ENCODE measurements around the gene XPR1. TPM values are rescaled to one million over a fixed set of nuclear protein-coding genes. Genes with fewer than 3 reads are reported as not detected.

XPR1 gene
- 46.2 TPM for polyA plus RNA-seq (ENCODE audit: insufficient read length)
- long read RNA-seq, donor 1, full-length matches to known transcripts = 6 of 6 reads
- long read RNA-seq, donor 1, partial matches to known transcripts = 0 of 6 reads
- long read RNA-seq, donor 1, other reads (novel, unspliced or antisense) = 0 of 6 reads
- long read RNA-seq, donor 2, full-length matches to known transcripts = 3 of 3 reads
- long read RNA-seq, donor 2, partial matches to known transcripts = 0 of 3 reads
- long read RNA-seq, donor 2, other reads (novel, unspliced or antisense) = 0 of 3 reads
- long read RNA-seq, donor 3, full-length matches to known transcripts = 6 of 12 reads
- long read RNA-seq, donor 3, partial matches to known transcripts = 6 of 12 reads
- long read RNA-seq, donor 3, other reads (novel, unspliced or antisense) = 0 of 12 reads
- long read RNA-seq, donor 4 = 0 reads
- long read RNA-seq, donor 5, full-length matches to known transcripts = 8 of 14 reads
- long read RNA-seq, donor 5, partial matches to known transcripts = 6 of 14 reads
- long read RNA-seq, donor 5, other reads (novel, unspliced or antisense) = 0 of 14 reads
- long read RNA-seq, donor 6, full-length matches to known transcripts = 4 of 4 reads
- long read RNA-seq, donor 6, partial matches to known transcripts = 0 of 4 reads
- long read RNA-seq, donor 6, other reads (novel, unspliced or antisense) = 0 of 4 reads
- long read RNA-seq, donor 7, full-length matches to known transcripts = 8 of 8 reads
- long read RNA-seq, donor 7, partial matches to known transcripts = 0 of 8 reads
- long read RNA-seq, donor 7, other reads (novel, unspliced or antisense) = 0 of 8 reads
- long read RNA-seq, donor 8, full-length matches to known transcripts = 4 of 4 reads
- long read RNA-seq, donor 8, partial matches to known transcripts = 0 of 4 reads
- long read RNA-seq, donor 8, other reads (novel, unspliced or antisense) = 0 of 4 reads

DNA sequence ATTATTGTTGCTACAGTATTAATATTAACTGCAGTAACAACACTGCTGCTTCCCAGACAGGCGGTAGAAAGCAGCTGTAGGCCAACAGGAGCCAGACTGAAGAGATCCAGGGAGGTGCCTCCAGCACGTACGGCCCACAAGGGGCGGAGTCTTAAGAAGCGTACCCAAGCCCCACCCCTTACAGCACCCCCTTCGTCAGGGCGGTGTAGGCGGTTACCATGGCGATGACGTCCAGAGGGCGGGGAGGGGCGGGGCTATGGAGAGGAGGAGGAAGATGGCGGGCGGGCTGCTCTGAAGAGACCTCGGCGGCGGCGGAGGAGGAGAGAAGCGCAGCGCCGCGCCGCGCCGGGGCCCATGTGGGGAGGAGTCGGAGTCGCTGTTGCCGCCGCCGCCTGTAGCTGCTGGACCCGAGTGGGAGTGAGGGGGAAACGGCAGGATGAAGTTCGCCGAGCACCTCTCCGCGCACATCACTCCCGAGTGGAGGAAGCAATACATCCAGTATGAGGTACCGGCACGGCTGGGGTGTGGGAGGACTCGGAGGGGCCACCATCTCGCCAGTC is at the start of gene XPR1:
XPR1 (plus strand) TSS at position 257 of the 560 bp plus-strand sequence; CDS start at position 437, 180 bp downstream.
- DNase-seq = peak; percentile 98

DNA sequence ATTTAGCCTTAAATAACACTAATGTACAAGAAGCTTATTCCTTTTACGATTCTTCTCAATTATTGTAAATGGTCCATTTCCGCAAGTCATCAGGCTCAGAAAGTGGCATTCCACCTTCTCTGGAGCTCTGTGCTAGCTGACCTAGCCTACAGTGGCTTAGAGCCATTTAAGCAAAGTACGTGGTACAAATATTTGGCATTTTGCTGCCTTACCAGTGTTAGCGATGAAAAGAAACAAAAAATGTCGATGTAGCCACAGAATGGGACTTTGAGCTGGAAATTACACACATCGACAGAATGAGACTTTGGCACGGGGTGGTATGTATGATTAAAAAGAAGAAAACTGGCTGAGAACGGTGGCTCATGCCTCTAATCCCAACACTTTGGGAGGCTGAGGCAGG is 47.0 kb upstream of the XPR1 start:
- no peak for DNase-seq

DNA sequence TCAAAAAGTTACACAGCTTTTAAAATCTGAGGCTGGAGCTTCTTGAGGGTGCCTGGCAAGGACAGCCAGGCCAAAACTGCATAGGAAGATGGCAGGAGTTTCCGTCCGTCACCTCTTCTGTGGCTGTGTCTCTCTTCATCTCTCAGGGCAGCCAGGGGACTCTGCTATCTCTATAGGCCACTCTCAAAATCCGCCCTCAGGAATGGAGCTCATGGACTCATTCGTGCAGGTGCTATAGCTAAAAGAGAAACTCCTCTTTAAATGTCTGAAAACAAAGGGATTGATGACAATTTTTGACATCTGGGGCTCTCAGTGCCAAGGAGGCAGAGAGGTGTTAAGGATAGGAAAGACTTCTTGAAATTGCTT is 45.8 kb upstream of the XPR1 start:
- no peak for DNase-seq

DNA sequence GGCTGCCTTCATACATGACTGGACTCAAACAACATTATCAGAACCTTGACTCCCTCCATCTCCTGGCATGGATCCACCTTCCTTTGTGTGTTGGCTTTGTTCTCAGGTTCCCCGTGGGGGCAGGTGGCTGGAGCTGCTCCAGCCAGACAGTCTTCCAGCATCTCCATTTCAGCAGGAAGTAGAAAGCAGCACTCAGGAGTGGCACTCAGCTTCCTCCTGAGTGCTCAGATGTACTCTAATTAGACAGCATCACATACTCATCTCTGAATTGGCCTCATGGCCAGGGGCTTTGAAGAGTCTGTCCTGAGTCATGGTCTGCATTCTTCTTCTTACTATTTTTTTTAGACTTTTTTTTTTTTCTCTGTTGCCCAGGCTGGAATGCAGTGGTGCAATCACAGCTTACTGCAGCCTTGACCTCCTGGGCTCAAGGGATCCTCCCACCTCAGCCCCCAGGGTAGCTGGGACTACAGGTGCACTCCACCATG is 45.1 kb upstream of the XPR1 start:
- peak; percentile 32 for DNase-seq

DNA sequence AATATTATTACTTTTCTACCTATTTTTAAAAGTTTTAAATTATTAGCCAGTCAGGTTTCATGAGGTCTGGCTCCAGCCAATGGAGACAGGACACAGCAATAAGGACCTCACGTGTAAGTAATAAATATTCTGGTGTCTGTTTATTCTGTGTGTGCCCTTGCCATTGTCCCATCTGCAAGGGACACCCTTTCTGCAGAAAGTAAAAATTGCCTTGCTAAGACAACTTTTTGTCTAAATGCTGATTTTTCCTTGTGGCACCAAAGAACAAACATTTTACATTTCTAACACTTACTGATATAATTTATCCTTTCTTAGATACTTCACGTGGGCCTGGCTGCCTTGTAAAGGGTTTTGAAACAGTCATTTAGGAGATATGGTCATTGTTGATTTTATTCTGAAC is 43.7 kb upstream of the XPR1 start:
- DNase-seq = no peak

DNA sequence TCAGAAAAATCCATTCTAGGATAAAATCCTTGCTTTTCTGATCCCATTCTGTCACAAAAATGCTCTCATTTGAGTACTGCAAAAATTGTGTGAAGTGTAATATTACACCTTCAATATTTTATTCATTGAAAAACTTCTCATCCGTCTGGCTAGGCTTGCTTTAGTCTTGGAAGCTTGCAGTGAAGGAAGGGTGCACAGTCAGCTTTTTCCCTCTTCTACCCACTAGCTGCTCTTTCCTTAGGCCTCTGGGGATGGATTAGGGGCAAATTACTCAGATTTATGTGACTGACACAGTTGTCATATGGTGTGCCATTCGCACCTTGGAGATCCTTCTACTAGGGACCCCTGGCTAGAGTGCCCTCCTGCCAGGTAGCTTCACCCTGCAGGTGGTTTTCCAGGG is 40.9 kb upstream of the XPR1 start:
- no peak for DNase-seq

DNA sequence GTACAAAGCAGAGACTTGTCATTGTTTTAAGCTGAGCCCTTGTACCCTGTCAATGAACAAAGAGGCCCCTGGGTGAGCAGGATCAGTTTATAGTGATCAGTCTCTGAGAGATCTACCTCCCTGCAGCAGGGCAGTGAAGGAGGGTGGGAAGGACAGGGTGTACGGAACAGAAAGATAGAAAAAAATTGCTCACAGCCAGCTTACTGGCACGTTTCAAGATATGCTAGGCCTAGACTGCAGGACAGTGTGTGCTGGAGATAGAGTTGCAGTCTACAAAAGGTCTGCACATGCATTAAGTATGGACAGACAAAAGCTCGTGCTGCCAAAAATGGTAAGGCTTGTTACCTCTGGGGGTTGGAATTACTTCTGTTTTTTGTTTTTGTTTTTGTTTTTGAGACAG is 38.4 kb upstream of the XPR1 start:
- no peak for DNase-seq

DNA sequence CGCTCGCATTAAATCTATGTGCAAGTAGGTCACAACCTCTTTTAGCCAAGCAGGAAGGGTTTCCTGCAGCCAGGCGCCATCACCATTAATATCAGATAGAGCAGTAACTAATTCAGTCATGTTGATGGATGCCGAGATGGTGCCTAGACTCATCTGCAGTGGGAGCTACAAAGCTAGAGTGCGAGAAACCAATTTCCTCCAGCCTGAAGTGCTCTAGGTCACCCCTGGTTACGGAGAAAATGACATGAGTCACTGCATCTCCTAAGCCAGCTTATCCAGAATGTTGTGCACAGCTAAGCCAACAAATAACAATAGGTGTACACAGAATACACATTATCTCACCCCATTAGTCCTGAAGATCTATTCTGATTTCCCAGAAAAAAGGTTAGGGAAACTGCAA is 37.1 kb upstream of the XPR1 start:
- DNase-seq = no peak

DNA sequence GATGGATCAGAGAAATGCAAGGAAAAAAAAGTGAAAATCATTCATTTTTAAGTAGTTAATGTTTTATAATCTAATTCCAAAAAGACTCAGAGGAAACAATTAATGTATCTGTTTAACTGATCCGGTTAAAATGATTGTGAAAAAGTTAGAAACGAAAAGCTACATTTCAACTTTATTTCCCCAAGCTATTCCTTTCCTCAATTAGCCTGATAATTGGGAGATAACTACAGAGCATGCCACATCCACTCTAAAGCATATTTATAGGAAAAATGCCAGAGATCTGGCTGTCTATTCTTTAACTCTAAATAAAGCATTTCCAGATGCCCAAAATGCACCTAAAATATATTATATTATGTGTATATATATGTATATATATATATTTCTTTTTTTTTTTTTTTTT is 35.9 kb upstream of the XPR1 start:
- no peak for DNase-seq

DNA sequence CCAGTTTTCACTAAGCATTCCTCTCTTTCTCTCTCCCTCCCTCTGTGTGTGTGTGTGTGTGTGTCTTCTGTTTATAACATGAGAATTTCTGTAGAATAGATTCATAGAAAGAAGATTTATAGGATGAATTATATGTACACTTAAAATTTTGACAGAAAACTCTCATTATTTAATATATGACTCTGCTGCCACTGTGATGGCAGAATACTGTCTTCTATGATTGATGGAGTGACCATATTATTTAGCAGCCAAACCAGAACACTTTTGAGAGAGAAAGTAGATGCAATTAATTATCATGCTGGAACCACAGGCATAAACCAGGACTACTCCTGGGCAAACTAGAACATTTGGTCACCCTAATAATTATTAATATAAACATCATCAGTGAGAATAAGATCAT is 34.3 kb upstream of the XPR1 start:
- DNase-seq = no peak

DNA sequence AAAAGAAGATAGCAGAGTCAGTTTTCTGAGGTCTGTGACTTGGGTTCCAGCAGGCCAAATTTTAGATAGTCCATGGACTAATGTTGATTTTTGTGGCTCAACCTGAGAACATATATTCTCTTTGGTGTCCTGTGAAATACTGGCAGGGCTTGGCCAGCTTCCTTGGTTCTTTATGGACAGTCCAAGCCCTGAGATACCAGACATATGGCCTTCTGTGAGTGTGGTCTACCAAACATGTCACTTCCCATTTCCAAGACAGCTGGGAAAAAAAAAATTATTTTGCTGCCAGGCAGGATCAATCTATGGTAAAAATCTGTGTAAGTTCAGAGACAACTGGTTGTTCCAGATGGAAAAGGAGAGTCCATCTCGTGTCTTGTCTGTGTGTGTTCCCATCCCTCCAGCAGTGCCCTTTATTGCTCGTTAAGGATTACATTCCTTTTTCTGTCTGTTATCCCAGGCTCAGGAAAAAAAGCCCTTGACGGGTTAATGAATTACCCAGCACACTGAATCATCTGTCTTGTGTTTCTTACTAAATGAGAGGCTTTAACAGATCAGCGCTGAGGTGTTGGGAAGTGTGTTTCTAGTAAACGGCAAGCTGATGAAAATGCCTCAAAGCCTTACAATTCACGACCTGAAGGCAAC is 33.4 kb upstream of the XPR1 start:
- peak; percentile 51 for DNase-seq

DNA sequence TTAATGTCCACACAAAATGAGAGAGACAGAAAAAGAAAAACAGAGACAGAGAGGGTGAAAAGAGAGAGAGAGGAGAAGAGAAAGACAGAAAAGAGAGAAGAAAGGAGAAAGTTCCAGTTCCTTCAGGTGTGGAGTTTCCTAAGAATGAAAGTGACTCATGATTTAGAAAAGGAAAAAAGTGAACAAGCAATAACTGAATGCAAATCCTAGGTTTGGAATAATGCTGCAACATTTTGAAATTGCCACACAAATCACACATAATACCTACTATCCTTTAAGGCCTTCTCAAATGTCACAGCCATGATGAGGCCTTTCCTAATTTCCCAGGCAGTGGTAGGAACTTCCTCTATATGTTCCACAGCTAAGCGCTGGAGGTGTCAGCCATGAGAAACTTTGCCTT is 31.5 kb upstream of the XPR1 start:
- DNase-seq = no peak

DNA sequence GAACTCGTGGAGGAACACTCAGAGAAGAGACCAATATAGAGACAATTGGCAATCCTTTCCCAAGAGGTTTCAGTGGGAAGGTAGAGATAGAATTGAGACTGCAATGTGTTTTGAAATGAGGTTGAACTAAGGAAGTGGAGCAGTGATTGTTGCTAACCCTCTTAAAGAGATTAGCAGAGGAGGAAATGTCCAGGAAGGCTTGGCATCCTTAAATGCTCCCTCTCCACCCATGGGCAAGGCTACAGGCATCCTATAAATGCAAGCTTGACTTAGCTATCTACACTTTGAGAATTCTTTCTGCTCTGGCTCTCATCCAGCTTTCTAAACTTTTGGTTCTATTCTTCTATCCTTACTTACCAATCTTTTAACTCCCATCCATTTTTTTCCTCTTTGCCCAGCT is 30.3 kb upstream of the XPR1 start:
- DNase-seq = no peak

DNA sequence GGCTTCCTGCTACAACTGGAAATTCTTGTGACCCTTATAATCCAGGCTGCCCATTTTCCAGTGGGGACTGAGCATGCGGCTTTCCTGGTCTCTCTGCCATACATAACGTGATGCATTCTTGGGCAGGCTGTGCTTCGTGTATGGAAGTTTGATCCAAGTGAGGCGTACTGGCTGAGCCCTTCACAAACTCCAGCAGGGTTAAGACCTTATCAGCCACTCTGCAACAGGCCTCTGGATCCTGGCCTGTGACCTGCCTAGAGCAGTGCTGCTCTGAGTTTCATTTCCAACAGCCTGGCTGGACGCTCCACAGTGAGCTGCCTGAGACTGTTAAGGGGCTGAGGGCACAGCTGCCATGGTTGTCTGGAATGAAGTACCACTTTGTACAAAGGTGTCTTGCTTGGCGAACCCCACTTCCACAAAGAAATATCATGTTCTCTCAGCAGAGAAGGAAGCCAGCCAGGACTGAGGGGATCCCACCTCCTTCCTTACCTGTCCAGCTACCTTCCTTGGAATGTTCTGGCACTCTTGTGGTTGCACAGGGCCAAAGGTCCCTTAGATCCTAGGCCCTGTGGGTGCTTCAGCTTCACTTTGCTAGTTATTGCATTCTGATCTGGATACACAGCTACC is 28.5 kb upstream of the XPR1 start:
- no peak for DNase-seq

DNA sequence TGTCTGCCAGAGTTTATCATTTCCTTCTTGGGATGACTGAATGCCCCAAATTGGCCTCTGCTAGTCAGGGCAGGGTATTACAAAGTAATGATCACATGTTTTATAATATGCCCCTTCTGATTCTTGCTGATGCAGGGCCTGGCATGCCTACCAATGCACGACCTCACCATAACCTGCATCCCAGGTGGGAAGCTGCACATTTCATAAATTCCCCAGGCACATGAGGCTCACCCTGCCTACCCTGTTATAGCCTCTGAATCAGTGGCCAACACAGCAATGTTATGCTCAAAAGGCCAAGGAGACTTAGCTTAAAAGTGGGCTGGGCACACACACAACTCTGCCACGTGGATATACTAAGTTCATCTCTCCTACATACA is 28.0 kb upstream of the XPR1 start:
- no peak for DNase-seq

DNA sequence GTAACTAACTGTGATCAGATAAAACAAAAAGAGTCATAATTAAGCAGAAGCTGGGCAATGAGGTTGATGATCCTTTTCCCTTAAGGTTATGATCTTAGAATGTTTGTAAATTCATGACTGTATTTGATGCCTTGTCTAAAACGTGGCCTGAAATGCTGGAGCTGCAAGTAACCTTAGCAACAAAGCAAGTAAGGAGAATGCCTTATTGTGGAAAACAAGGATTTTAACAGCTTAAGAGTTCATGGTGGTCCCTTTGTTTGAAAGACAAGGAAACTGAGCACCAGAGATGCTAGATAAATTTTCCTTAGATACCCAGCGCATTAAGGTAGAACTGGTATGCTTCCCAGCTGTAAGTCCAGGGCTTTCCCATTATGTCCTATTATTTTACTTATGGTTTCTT is 25.7 kb upstream of the XPR1 start:
- DNase-seq = no peak

DNA sequence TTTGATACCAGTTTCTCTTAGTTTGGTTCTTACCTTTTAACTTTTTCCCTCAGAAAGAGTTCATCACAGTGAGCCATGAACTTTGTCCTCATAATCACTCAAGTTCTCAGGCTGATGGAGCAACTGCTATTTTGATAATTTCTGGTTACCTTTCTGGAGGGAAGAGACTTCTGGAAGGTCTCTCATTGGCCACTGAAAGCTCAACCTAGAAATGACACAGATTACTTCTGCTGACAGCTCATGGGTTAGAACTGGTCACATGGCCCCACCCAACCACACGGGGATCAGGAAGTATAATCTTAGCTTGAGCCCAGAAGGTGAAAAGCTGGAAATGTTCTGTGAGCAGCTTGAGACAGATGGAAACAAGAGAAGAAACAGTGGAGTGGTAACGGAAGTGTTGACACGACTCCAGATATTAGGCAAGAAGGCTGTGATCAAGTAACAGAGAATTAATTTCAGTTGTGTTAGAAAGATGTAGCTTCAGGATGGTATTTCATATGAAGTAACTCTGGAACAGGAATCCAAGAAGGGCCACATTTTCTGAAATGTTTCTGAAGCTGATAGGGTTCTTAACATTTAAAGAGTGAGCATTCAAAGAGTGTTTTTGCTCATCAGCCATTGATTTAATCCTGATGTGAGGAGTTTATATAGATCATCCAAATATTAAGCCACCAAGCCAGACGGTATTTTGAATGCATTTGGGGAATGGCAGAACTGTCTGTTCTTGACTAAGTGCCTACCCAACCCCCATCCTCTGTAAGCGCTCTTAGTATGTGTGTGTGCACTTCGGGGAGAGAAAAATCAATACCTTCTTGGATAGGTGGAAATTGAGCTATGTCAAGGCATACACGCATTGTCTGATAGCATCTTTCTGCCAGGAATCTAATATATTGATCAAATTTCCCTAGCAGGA is 21.9 kb upstream of the XPR1 start:
- DNase-seq = no peak

DNA sequence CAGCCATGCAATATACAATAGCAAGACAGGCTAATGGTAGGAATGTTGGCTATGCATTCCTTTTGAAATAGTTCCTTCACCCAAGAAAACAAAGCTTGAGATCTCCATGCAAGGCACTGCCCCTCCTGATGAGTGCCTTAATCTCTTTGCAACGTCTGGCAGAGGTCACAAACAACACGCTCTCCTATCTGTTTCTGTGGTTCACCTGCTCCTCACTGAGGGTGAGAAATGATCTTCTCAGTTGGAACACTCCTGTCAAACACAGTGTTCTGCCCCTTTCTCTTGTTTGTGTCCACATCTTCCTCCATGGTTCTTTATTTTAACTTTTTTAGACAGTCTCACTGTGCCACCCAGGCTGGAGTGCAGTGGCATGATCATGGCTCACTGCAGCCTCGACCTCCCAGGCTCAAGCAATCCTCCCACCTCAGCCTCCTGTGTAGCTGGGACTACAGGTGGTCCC is 21.2 kb upstream of the XPR1 start:
- DNase-seq = no peak

DNA sequence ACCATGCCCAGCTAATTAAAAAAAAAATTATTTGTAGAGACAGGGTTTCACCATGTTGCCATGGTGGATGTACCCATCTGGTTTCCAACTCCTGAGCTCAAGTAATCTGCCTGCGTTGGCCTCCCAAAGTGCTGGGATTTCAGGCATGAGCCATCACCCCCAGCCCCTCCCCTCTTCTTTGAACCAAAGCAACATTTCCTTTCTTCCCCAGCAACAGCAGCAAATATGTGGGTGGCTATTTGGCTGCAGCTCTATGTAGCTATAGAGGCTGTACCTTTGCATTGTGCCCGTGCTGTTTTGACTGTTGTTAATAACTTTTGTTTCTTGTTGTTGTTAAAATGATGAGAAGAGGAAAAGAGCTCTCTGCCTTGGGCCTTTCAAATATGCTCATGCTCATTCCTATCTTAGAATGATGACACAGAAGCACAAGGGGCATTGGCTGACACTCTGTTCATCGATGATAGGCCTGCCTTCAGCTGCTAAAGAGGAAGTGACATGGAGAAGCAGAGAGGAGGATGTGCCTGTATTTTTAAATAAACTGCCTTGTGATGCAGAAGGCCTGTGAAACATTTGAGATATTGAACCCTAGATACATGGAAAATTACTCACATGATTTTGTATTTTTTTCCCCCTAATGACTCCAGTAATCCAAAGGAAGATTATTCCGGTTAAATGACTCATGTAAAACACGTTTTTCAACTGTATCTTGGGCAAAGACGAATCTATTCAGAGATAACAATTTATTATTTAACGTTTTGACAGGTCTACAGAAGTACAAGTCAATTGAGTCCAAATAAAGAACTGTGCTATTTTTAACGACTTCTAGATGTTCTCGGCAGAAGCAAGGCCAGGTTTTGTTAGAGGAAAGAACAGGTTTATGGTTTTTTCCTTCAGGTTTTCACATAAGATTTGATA is 20.5 kb upstream of the XPR1 start:
- DNase-seq = no peak

DNA sequence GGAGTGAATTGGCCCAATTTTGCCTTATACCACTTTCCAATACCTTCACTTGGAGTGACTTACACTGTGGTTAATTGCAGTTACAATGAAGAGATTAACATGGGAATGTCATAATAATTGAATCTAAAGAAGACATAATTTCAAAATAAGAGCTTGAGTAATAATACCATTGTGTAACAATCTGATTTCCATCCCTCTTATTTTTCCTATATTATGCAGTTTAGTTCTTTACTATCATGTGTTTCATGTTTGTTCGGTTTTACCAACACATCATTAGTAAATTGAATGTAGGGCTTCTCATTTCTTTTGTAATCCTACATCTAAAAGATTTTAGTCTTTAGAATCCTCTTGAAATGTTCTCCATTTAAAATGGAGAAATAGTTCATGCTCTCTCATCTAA is 19.2 kb upstream of the XPR1 start:
- no peak for DNase-seq
